ENCODE data around the gene OTOP2.
A peak's percentile ranks its signal among the peaks of the same experiment; 100 is the strongest.

OTOP2 gene

GRCh38 chr17:74923538-74924249, 379 bp upstream of the OTOP2 start:
- DNase-seq (ENCODE audit: low read depth in 2 of 2) = peak; percentile 33 to 43

GRCh38 chr17:74925242-74925641, 1.2 kb downstream of the OTOP2 start:
- no peak for DNase-seq (ENCODE audit: low read depth in 2 of 2)

GRCh38 chr17:74928786-74929185, 4.7 kb downstream of the OTOP2 start:
- DNase-seq (ENCODE audit: low read depth in 2 of 2) = no peak

- DNase-seq (ENCODE audit: low read depth in 2 of 2) = no peak
These were observed 6.5 kb downstream of the OTOP2 start for GRCh38 chr17:74930535-74931036.

- no peak for DNase-seq (ENCODE audit: low read depth in 2 of 2)
These were observed 11.0 kb downstream of the OTOP2 start for GRCh38 chr17:74935048-74935447.

GRCh38 chr17:74935585-74936469, 11.8 kb downstream of the OTOP2 start, which contains the start of gene OTOP3:
Gene OTOP3 (plus strand): TSS chr17:74935898. CDS start chr17:74935922, 24 bp downstream.
- no peak for DNase-seq (ENCODE audit: low read depth in 2 of 2)

GRCh38 chr17:74936470-74936799, 12.4 kb downstream of the OTOP2 start:
- DNase-seq (ENCODE audit: low read depth in 2 of 2) = no peak

GRCh38 chr17:74937064-74938051, 13.3 kb downstream of the OTOP2 start:
- DNase-seq (ENCODE audit: low read depth in 2 of 2) = no peak

GRCh38 chr17:74938194-74938950, 14.3 kb downstream of the OTOP2 start:
- no peak for DNase-seq (ENCODE audit: low read depth in 2 of 2)

- no peak for DNase-seq (ENCODE audit: low read depth in 2 of 2)
These were observed 15.5 kb downstream of the OTOP2 start for GRCh38 chr17:74939534-74939933.

GRCh38 chr17:74941128-74941725, 17.2 kb downstream of the OTOP2 start:
- DNase-seq (ENCODE audit: low read depth in 2 of 2) = no peak

GRCh38 chr17:74943808-74944522, 19.9 kb downstream of the OTOP2 start:
- no peak for DNase-seq (ENCODE audit: low read depth in 2 of 2)

- no peak for DNase-seq (ENCODE audit: low read depth in 2 of 2)
These were observed 21.5 kb downstream of the OTOP2 start for GRCh38 chr17:74945543-74945942.

GRCh38 chr17:74946641-74947040, 22.6 kb downstream of the OTOP2 start:
- DNase-seq (ENCODE audit: low read depth in 2 of 2) = no peak

- DNase-seq (ENCODE audit: low read depth in 2 of 2) = no peak
These were observed 23.1 kb downstream of the OTOP2 start for GRCh38 chr17:74947041-74947754.

- no peak for DNase-seq (ENCODE audit: low read depth in 2 of 2)
These were observed 25.5 kb downstream of the OTOP2 start for GRCh38 chr17:74949455-74950115.

GRCh38 chr17:74950207-74950606, 26.1 kb downstream of the OTOP2 start:
- no peak for DNase-seq (ENCODE audit: low read depth in 2 of 2)

GRCh38 chr17:74951065-74951464, 27.0 kb downstream of the OTOP2 start:
- no peak for DNase-seq (ENCODE audit: low read depth in 2 of 2)
